OCI-LY7 (cell line): ENCODE data around the gene CHMP1A. TPM values are rescaled to one million over a fixed set of nuclear protein-coding genes. Genes with fewer than 3 reads are reported as not detected.
A peak's percentile ranks its signal among the peaks of the same experiment; 100 is the strongest.

Source experiments
- Bru-seq: library from RNA; stranded (reverse); fragments of 400-500 nt; gene quantifications from one replicate; lab custom pipeline; 2021; lab: Mats Ljungman, UMichigan
- BruChase-seq, 2 experiments: library from RNA; stranded (reverse); fragments of 400-500 nt; gene quantifications; one replicate each; lab custom pipeline; 2021; lab: Mats Ljungman, UMichigan
- BruUV-seq: library from RNA; stranded (reverse); fragments of 400-500 nt; replicated peaks from 2 replicates; lab custom pipeline; 2021; lab: Mats Ljungman, UMichigan
- CTCF ChIA-PET: fragments of 300-600 bp; sonication (Branson Sonifier 250); formaldehyde crosslinking; loops from one replicate; lab custom pipeline; 2022; ENCODE audit warnings: antibody characterized with exemption; ENCODE audit not compliant: unreplicated experiment; lab: Charles Lee
- POLR2A ChIA-PET: fragments of 300-600 bp; sonication (Branson Sonifier 250); formaldehyde crosslinking; loops from one replicate; lab custom pipeline; 2022; ENCODE audit warnings: antibody characterized with exemption; lab: Charles Lee
- DNase-seq: peaks from one replicate; pipeline ENCODE4 v3.0.0-alpha.2; 2015; ENCODE audit warnings: low spot score
- H2AFZ ChIP-seq: fragments of 200-600 bp; sonication (generic), shearing (Covaris generic); 2 replicates; pipeline ENCODE4 v1.6.1; 2014; ENCODE audit warnings: mild to moderate bottlenecking, antibody characterized with exemption, low read length, moderate library complexity
- H3K27ac ChIP-seq: fragments of 200-600 bp; sonication (generic); 2 replicates; pipeline ENCODE4 v1.5.1; 2014; ENCODE audit warnings: mixed run types, low read depth, mild to moderate bottlenecking, moderate library complexity, low read length, inconsistent platforms; ENCODE audit not compliant: poor library complexity, severe bottlenecking
- H3K36me3 ChIP-seq: fragments of 200-600 bp; sonication (generic); 2 replicates; pipeline ENCODE4 v1.6.1; 2014; ENCODE audit warnings: mild to moderate bottlenecking, antibody characterized with exemption, low read length, moderate library complexity, mixed read lengths; ENCODE audit not compliant: insufficient read depth
- H3K4me1 ChIP-seq: fragments of 200-600 bp; sonication (generic); 2 replicates; pipeline ENCODE4 v1.5.1; 2014; ENCODE audit warnings: mild to moderate bottlenecking, low read length; ENCODE audit not compliant: insufficient read depth, poor library complexity, severe bottlenecking
- H3K4me2 ChIP-seq: fragments of 200-600 bp; sonication (generic); 2 replicates; pipeline ENCODE4 v1.6.1; 2014; ENCODE audit warnings: mild to moderate bottlenecking, low read length
- H3K4me3 ChIP-seq: fragments of 200-600 bp; sonication (generic); 2 replicates; pipeline ENCODE4 v1.5.1; 2014; ENCODE audit warnings: mild to moderate bottlenecking, low read depth, low read length; ENCODE audit not compliant: poor library complexity, severe bottlenecking
- H3K79me2 ChIP-seq: fragments of 200-600 bp; sonication (generic); 2 replicates; pipeline ENCODE4 v1.6.1; 2016; ENCODE audit warnings: low read depth, mild to moderate bottlenecking, low read length, moderate library complexity, mixed read lengths; ENCODE audit not compliant: insufficient read depth
- H3K9me2 ChIP-seq: fragments of 200-600 bp; sonication (generic); 2 replicates; pipeline ENCODE4 v1.6.1; 2016; ENCODE audit warnings: mild to moderate bottlenecking, low read length, mixed read lengths; ENCODE audit not compliant: insufficient read depth
- H3K9me3 ChIP-seq: fragments of 200-600 bp; sonication (generic); 2 replicates; pipeline ENCODE4 v1.6.1; 2014; ENCODE audit warnings: mild to moderate bottlenecking, mixed run types, low read length, mixed read lengths
- H4K20me1 ChIP-seq: fragments of 200-600 bp; sonication (generic); 2 replicates; pipeline ENCODE4 v1.6.1; 2014; ENCODE audit warnings: mild to moderate bottlenecking, antibody characterized with exemption, low read length, moderate library complexity, mixed read lengths; ENCODE audit not compliant: insufficient read depth
- CTCF ChIP-seq: fragments of 200-600 bp; sonication (generic); conservative IDR thresholded peaks from 2 replicates; pipeline ENCODE4 v1.5.1; 2014; ENCODE audit warnings: mild to moderate bottlenecking, antibody characterized with exemption, low read length, moderate library complexity, mixed read lengths
- EZH2phosphoT487 ChIP-seq: fragments of 200-600 bp; sonication (generic); IDR thresholded peaks from 2 replicates; pipeline ENCODE4 v1.6.1; 2018; ENCODE audit warnings: low read depth, borderline replicate concordance, mild to moderate bottlenecking, mixed run types, antibody characterized with exemption, low read length, moderate library complexity, mixed read lengths
- intact Hi-C: fragments of 100-400 bp; cut with micrococcal nuclease; formaldehyde crosslinking; loops from one replicate; pipeline ENCODE4 v1.10.0; 2022; ENCODE audit not compliant: unreplicated experiment
- long read RNA-seq: library from polyadenylated mRNA; stranded (forward); transcript quantifications from one replicate; pipeline ENCODE4 v2.0.0, GENCODE V29; 2022
- total RNA-seq, 2 experiments: library from RNA; depleted of rRNA in 1 of 2; stranded (reverse); fragments of >200 nt in 1 of 2; shearing (Covaris generic) in 1 of 2; gene quantifications; 2 replicates each; pipeline ENCODE4 v1.2.3, GENCODE V29; 2014 to 2022

Gene CHMP1A
- total RNA-seq (2014; rRNA removed; shearing (Covaris generic)) (53.1 and 57.5 TPM in 2 replicates), total RNA-seq (2022) (67.2 and 76.2 TPM in 2 replicates), Bru-seq, nascent RNA (percentile 57 among the genes with signal in this experiment), BruChase-seq, experiment 1, labeled RNA remaining after a 6-hour chase (percentile 64 among the genes with signal in this experiment), BruChase-seq, experiment 2, labeled RNA remaining after a 2-hour chase (percentile 73 among the genes with signal in this experiment)
- long read RNA-seq, transcript CHMP1A-202 (6 exons, 2,295 nt), result major isoform, 13 of 580 reads
- long read RNA-seq, partial matches to known transcripts, result 4 of 580 reads
- long read RNA-seq, other reads (novel, unspliced or antisense), result 562 of 580 reads

GRCh38 chr16:89657442-89658220 lies at the start of gene CHMP1A, which contains the start of gene SPATA33:
Gene CHMP1A, minus strand, starts transcription at chr16:89657708. Its CDS starts 120 bp downstream, at chr16:89657588.
Gene SPATA33, plus strand, starts transcription at chr16:89657836. Its CDS starts 76 bp downstream, at chr16:89657912.
- peak; percentile 94 for DNase-seq
- ChIA-PET POLR2A (interaction anchor here (0.6 kb wide), 1 partner anchor 864 kb away, joined by 3 read pairs; no protein-coding TSS in a partner anchor), CTCF (interaction anchor here (0.6 kb wide), 1 partner anchor 84 kb away, joined by 3 read pairs; no protein-coding TSS in a partner anchor)
- H3K79me2 ChIP-seq, result peaks cover 26% of the 10 kb centered on the region
- intact Hi-C loops, result loop anchor here (5.0 kb wide), 2 partner anchors 95 to 1005 kb away; partner anchors contain the start of genes CYBA and RPL13
- H3K27ac ChIP-seq, result peak within 1 kb of the TSS; percentile 53
- H3K4me1 ChIP-seq, result peaks cover 13% of the 10 kb centered on the region
- no peaks in the 10 kb centered on the region for H3K9me3 ChIP-seq
- H3K36me3 ChIP-seq, result peaks cover 36% of the 10 kb centered on the region
- H3K4me3 ChIP-seq, result peak within 1 kb of the TSS; percentile 98
- TF ChIP-seq EZH2phosphoT487 (no peak), CTCF (no peak)
- TSS peak; percentile 74 for BruUV-seq
- H2AFZ ChIP-seq, result peak within 1 kb of the TSS; percentile 95
- H3K9me2 ChIP-seq, result no peaks in the 10 kb centered on the region
- no peaks in the 10 kb centered on the region for H4K20me1 ChIP-seq
- peak within 1 kb of the TSS; percentile 97 for H3K4me2 ChIP-seq

- DNase-seq, result no peak
- TF ChIP-seq CTCF, result no peak
- no peak for TF ChIP-seq EZH2phosphoT487
- intact Hi-C loops, result loop anchor here (2.0 to 10.0 kb wide), 2 partner anchors 154 to 308 kb away; partner anchors contain the start of gene DBNDD1
- H3K79me2 ChIP-seq, result no peaks in the 10 kb centered on the region
- no peak overlapping the region for H2AFZ ChIP-seq
- no peak overlapping the region for H3K27ac ChIP-seq
- peak overlapping the region; percentile 7; the same call in 1 of the 2 replicates for H3K4me2 ChIP-seq
- no peaks in the 10 kb centered on the region for H3K9me2 ChIP-seq
- H3K4me3 ChIP-seq, result no peak overlapping the region
- POLR2A ChIA-PET, result interaction anchor here (0.6 kb wide), 1 partner anchor 87 kb away, joined by 3 read pairs; no protein-coding TSS in a partner anchor
- no peaks in the 10 kb centered on the region for H3K9me3 ChIP-seq
- no peaks in the 10 kb centered on the region for H3K36me3 ChIP-seq
- CTCF ChIA-PET, result no interaction called here
- peaks cover 7% of the 10 kb centered on the region for H3K4me1 ChIP-seq
- no TSS peak for BruUV-seq
- H4K20me1 ChIP-seq, result no peaks in the 10 kb centered on the region
Observed at GRCh38 chr16:89706518-89707260, 49.2 kb upstream of the CHMP1A start.
